ENCODE measurements around the gene ADARB1. TPM values are rescaled to one million over a fixed set of nuclear protein-coding genes. Genes with fewer than 3 reads are reported as not detected.

Gene ADARB1
- total and polyA plus RNA-seq, 2 of the 8 experiments (the other 6 are each of a cell fraction or from before 2014, with no cell fraction given), result 4.7 to 14.9 TPM

GRCh38 chr21:45253180-45253579, 178.8 kb downstream of the ADARB1 start (continued):
- TF ChIP-seq CHD7 (IDR thresholded peaks at IDR 0.05; ENCODE audit: insufficient replicate concordance, low read length) (no peak), FOSL1 (IDR thresholded peaks at IDR 0.05; ENCODE audit: insufficient read depth, low read depth, low read length) (no peak), TAF7 (optimal IDR thresholded peaks at IDR 0.05; ENCODE audit: borderline replicate concordance, low read depth, low read length) (no peak), NANOG (IDR thresholded peaks at IDR 0.05; ENCODE audit: insufficient read depth, low read depth, low read length, poor library complexity, severe bottlenecking) (no peak), RAD21 (IDR thresholded peaks at IDR 0.05 in 1 of 2, conservative IDR thresholded peaks at IDR 0.05 in 1 of 2; ENCODE audit: low read depth in 2 of 2, low read length in 2 of 2) (no peak), RBBP5 (IDR thresholded peaks at IDR 0.05; ENCODE audit: borderline replicate concordance, low read depth, low read length) (no peak)

Data from H1 (cell line).